Spleen (tissue), 11 donors: Measurements from ENCODE around the gene LKAAEAR1. TPM values are rescaled to one million over a fixed set of nuclear protein-coding genes. Genes with fewer than 3 reads are reported as not detected.

Experiments used
- DNase-seq: peaks from one replicate; pipeline ENCODE4 v3.0.0-alpha.2; 2020
- H3K27ac ChIP-seq, 8 donors: fragments of 200-600 bp; sonication (generic) in 7 of 8; 1 replicate in 4 of 8; 2 replicates in 4 of 8; pipeline versions ENCODE4 v1.5.0 to v1.8.0; 2016 to 2021; ENCODE audit warnings: inconsistent platforms in 4 of 8, mild to moderate bottlenecking in 4 of 8, moderate library complexity in 1 of 8
- H3K27me3 ChIP-seq, 7 donors: fragments of 200-600 bp; sonication (generic) in 6 of 7; replicated peaks in 1 of 7; 1 replicate in 4 of 7; 2 replicates in 3 of 7; pipeline versions ENCODE4 v1.5.0 to v1.8.0; 2016 to 2021; ENCODE audit warnings: inconsistent platforms in 3 of 7, mild to moderate bottlenecking in 1 of 7
- H3K36me3 ChIP-seq, 6 donors: fragments of 200-600 bp; sonication (generic) in 5 of 6; 1 replicate in 4 of 6; 2 replicates in 2 of 6; pipeline versions ENCODE4 v1.5.0 to v1.8.0; 2016 to 2021; ENCODE audit warnings: inconsistent platforms in 2 of 6
- H3K4me1 ChIP-seq, 6 donors: fragments of 200-600 bp; sonication (generic) in 5 of 6; 1 replicate in 3 of 6; 2 replicates in 3 of 6; pipeline versions ENCODE4 v1.5.0 to v1.8.0; 2016 to 2021; ENCODE audit warnings: inconsistent platforms in 3 of 6
- H3K4me3 ChIP-seq, 8 donors: fragments of 200-600 bp; sonication (generic) in 7 of 8; 1 replicate in 4 of 8; 2 replicates in 4 of 8; pipeline versions ENCODE4 v1.5.0 to v1.8.0; 2016 to 2021; ENCODE audit warnings: inconsistent platforms in 4 of 8, mild to moderate bottlenecking in 4 of 8, moderate library complexity in 2 of 8
- H3K9me3 ChIP-seq, 8 donors: fragments of 200-600 bp; sonication (generic) in 7 of 8; 1 replicate in 4 of 8; 2 replicates in 4 of 8; pipeline versions ENCODE4 v1.5.0 to v1.8.0; 2016 to 2021; ENCODE audit warnings: inconsistent platforms in 4 of 8
- CTCF ChIP-seq, 11 experiments: fragments of 200-600 bp in 7 of 11; fragments of 450-650 bp in 4 of 11; sonication (generic) in 4 of 11; IDR thresholded peaks in 8 of 11; conservative IDR thresholded peaks in 3 of 11; 1 replicate in 7 of 11; 2 replicates in 4 of 11; pipeline versions ENCODE4 v1.4.0 to v1.8.0; 2016 to 2021; ENCODE audit warnings: antibody characterized with exemption in 11 of 11, inconsistent platforms in 4 of 11, mild to moderate bottlenecking in 1 of 11
- POLR2A ChIP-seq, 3 donors: fragments of 450-650 bp; IDR thresholded peaks; one replicate each; pipeline ENCODE4 v1.5.1; 2017; ENCODE audit warnings: antibody characterized with exemption in 3 of 3, mild to moderate bottlenecking in 1 of 3
- POLR2AphosphoS5 ChIP-seq, 3 donors: sonication (generic); formaldehyde crosslinking; IDR thresholded peaks; one replicate each; pipeline ENCODE4 v1.5.1; 2017; ENCODE audit warnings: antibody characterized with exemption in 3 of 3
- WGBS, 5 donors: extraction: QIAGEN DNeasy Blood & Tissue Kit in 3 of 5; methylation state at CpG; one replicate each; pipeline versions ENCODE4 v1.1.5 to v1.1.7; 2013 to 2018; 5-methylcytosine and 5-hydroxymethylcytosine counted together
- intact Hi-C: fragments of 100-400 bp; cut with DNase I; formaldehyde crosslinking; loops from one replicate; pipeline ENCODE4 v1.15.0; 2023; ENCODE audit warnings: low total_unique reads
- polyA plus RNA-seq, 3 donors: library from polyadenylated mRNA; stranded (reverse); fragments of 200-250 nt; gene quantifications; one replicate each; pipeline ENCODE4 v1.2.1, GENCODE V29; 2013
- total RNA-seq, 7 donors: library from RNA; depleted of rRNA in 3 of 7; stranded (reverse); fragments of >200 nt in 3 of 7; fragmentation: NEBNext Ultra II Directional in 4 of 7; extraction: Animal tissue kit (Norgen Biotek cat#: 25700) in 4 of 7; gene quantifications; one replicate each; pipeline versions ENCODE4 v1.1.0 to v1.2.1, GENCODE V29; 2016 to 2021
- donor health status: healthy with polysubstance abuse.
- donor health status: DM: no; HTN: no; CAD: no; lungs with moderate emphysema.
- donor health status: DM: no; HTN: no; CAD: no.
- donor health status: Bipolar disorder and iron deficiency.
- donor health status: healthy.
- donor health status: DM: no; HTN: no; CAD: no.
- donor health status: DM: yes; HTN: yes; CAD: no.

Gene LKAAEAR1
- total and polyA plus RNA-seq, 10 donors: 0.26 to 0.66 (median 0.51) TPM; not detected in 6

- WGBS, 5 donors: 33 to 58% (median 39%) methylated on average over 17 to 33 of the region's 33 CpGs
- Histone ChIP-seq H3K9me3 (no peaks in the 10 kb centered on the region), H3K27ac (peak overlapping the region; percentile 67 to 91 (median 85)), H3K36me3 (no peaks in the 10 kb centered on the region), H3K4me1 (peaks cover 12 to 70% (median 63%) of the 10 kb centered on the region in 6 donors), H3K27me3 (peaks cover 0 to 45% (median 0%) of the 10 kb centered on the region in 7 donors), H3K4me3 (peak overlapping the region in 6 of 8 donors; percentile 8 to 57 (median 25))
- DNase-seq: peak; percentile 95
- peak; percentile 32 to 38 (median 37) for TF ChIP-seq POLR2AphosphoS5 (IDR thresholded peaks at IDR 0.05)
- peak; percentile 72 to 96 (median 90) for TF ChIP-seq CTCF (IDR thresholded peaks at IDR 0.05 in 8 of 11, conservative IDR thresholded peaks at IDR 0.05 in 3 of 11)
- no peak for TF ChIP-seq POLR2A (IDR thresholded peaks at IDR 0.05)
- intact Hi-C loops: no loop called here
Measured at GRCh38 chr20:64057628-64058498, 26.3 kb downstream of the LKAAEAR1 start.

DNA sequence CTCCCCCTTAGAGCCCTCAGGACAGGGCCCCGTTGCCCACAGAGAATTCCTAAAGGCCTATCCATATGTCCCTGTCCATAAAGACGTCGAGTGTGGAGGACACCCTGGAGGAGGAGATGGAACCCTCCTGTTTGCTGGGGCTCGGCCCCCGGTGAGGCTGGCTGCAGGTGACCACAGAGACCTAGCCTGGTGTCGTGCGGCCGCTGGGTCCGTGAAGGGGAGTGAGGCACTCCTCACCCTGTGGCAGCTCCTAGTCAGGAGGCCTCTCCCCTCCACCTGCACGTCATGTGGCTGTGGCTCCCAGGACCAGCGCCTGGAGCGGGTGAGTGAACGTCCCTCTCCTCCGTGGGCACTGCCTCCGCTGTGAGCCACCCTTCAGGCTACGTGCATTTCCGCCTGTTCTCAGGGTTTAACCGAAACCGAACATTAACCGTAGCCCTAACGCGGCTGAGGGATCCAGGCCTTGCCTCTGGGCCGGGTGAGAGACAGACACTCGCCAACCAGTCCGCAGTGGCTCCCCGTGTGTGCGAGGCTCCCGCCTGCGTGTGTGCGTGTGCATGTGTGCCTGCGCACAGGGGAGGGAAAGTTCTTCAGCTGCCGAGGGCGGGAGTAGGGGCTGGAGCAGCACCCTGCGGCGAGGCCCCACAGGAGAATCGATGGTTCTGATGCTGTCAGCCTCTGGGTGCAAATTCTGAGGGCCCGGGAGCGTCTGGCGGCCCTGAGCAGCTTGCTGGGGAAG, 27.1 kb downstream of the LKAAEAR1 start:
- WGBS, 5 donors: 45 to 58% (median 55%) methylated on average over 23 to 39 of the region's 39 CpGs
- TF ChIP-seq POLR2A (IDR thresholded peaks at IDR 0.05) (no peak), POLR2AphosphoS5 (IDR thresholded peaks at IDR 0.05) (peak in 2 of 3 donors; percentile 50 to 51)
- Histone ChIP-seq H3K4me1 (peaks cover 12 to 70% (median 60%) of the 10 kb centered on the region in 6 donors), H3K4me3 (peak overlapping the region in 6 of 8 donors; percentile 8 to 57 (median 25)), H3K27ac (peak overlapping the region; percentile 67 to 91 (median 85)), H3K9me3 (no peaks in the 10 kb centered on the region), H3K27me3 (peaks cover 0 to 53% (median 0%) of the 10 kb centered on the region in 7 donors), H3K36me3 (no peaks in the 10 kb centered on the region)
- intact Hi-C loops: no loop called here
- peak; percentile 83 for DNase-seq

GRCh38 chr20:64056639-64056888, 27.6 kb downstream of the LKAAEAR1 start:
- peak overlapping the region; percentile 67 to 91 (median 85) for H3K27ac ChIP-seq
- peaks cover 12 to 73% (median 64%) of the 10 kb centered on the region in 6 donors for H3K4me1 ChIP-seq
- H3K4me3 ChIP-seq: peak overlapping the region in 1 of 8 donors; percentile 57
- H3K9me3 ChIP-seq: no peaks in the 10 kb centered on the region
- intact Hi-C loops: no loop called here
- H3K36me3 ChIP-seq: no peaks in the 10 kb centered on the region
- TF ChIP-seq POLR2AphosphoS5 (IDR thresholded peaks at IDR 0.05): peak in 2 of 3 donors; percentile 3 to 13
- no peak for TF ChIP-seq CTCF (IDR thresholded peaks at IDR 0.05 in 8 of 11, conservative IDR thresholded peaks at IDR 0.05 in 3 of 11)
- no peak for TF ChIP-seq POLR2A (IDR thresholded peaks at IDR 0.05)
- DNase-seq: no peak
- H3K27me3 ChIP-seq: peaks cover 0 to 58% (median 0%) of the 10 kb centered on the region in 7 donors
- WGBS, 5 donors: 31 to 48% (median 37%) methylated on average over 6 to 7 of the region's 7 CpGs

DNA sequence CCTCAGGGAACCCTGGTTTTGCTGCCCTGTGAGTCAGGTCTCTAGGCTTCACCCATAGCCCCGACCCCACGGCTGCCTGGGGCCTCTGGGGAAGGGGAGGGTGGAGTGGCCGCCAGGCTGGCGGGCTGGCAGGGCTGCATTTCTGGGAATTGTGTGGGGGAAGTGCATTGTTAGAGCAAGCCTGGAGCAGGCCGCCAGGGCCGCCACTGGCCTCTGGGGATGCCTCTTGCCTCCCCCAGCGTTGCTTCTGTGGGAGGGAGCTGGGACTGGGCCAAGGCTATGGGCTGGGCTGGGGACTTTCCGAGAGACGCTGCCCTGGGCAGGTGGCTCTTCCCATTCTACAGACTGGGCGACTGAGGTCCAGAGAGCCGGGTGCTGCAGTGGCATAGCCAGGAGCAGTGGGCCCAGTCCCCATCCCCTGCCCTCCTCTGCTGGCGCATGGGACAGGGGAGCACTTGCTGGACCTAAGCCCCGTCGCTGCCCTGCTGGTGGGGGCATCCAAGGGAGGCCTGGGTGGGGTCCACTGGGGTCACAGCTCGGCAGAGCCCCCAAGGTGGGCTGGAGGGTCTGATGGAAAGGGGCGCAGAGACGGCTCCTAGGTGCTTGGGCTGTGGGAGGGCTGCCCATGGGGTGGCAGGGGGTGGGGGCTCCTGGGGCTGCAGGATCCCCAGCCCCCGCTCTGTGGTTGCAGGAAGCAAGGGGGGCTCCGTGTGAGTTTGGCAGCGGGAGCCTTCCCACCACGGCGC, 28.1 kb downstream of the LKAAEAR1 start:
- peaks cover 12 to 78% (median 68%) of the 10 kb centered on the region in 6 donors for H3K4me1 ChIP-seq
- peak overlapping the region in 1 of 8 donors; percentile 57 for H3K4me3 ChIP-seq
- no peaks in the 10 kb centered on the region for H3K9me3 ChIP-seq
- 33 to 57% (median 46%) methylated on average over 8 to 22 of the region's 22 CpGs for WGBS, 5 donors
- H3K27ac ChIP-seq: peak overlapping the region; percentile 70 to 91 (median 85)
- intact Hi-C loops: no loop called here
- no peaks in the 10 kb centered on the region for H3K36me3 ChIP-seq
- H3K27me3 ChIP-seq: peaks cover 0 to 63% (median under 1%) of the 10 kb centered on the region in 7 donors
- DNase-seq: peak; percentile 88
- peak; percentile 46 to 86 (median 79) for TF ChIP-seq POLR2AphosphoS5 (IDR thresholded peaks at IDR 0.05)
- no peak for TF ChIP-seq POLR2A (IDR thresholded peaks at IDR 0.05)
- TF ChIP-seq CTCF (IDR thresholded peaks at IDR 0.05 in 8 of 11, conservative IDR thresholded peaks at IDR 0.05 in 3 of 11): peak in 5 of 11 experiments; percentile 10 to 35 (median 30)
